A673 (cell line): ENCODE data around the gene ITPR1.

ENCODE experiments used
- EZH2 ChIP-seq: fragments of 200-600 bp; sonication (generic); IDR thresholded peaks from 2 replicates; pipeline ENCODE4 v1.6.1; 2017; ENCODE audit warnings: borderline replicate concordance, low read depth, mild to moderate bottlenecking, mixed read lengths, antibody characterized with exemption, low read length; ENCODE audit not compliant: poor library complexity, severe bottlenecking
- TF ChIP-seq, protein P1 (sequence below): fragments of 300-800, 200-600 bp; sonication (generic); conservative IDR thresholded peaks from 2 replicates; pipeline ENCODE4 v1.5.1; 2017; ENCODE audit warnings: low read depth, mild to moderate bottlenecking, antibody characterized with exemption, low read length, moderate library complexity, mixed read lengths

DNA sequence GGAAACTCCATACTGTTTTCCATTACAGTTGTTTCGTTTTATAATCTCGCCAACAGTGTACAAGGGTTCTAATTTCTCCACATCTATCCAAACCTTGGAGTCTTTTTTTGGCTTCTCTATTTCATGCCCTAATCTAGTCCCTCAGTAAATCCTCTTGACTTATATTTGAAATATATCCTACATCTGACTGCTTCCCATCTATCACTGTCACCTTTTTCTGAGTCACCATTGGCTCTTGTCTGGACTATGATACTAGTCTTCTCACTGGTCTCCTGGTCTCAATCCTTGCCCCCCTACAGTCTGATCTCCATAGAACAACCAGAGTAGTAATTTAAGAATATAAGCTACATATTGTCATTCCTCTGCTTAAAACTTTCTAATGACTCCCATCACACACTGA lies 80.0 kb downstream of the ITPR1 start:
- TF ChIP-seq, protein P1, sequence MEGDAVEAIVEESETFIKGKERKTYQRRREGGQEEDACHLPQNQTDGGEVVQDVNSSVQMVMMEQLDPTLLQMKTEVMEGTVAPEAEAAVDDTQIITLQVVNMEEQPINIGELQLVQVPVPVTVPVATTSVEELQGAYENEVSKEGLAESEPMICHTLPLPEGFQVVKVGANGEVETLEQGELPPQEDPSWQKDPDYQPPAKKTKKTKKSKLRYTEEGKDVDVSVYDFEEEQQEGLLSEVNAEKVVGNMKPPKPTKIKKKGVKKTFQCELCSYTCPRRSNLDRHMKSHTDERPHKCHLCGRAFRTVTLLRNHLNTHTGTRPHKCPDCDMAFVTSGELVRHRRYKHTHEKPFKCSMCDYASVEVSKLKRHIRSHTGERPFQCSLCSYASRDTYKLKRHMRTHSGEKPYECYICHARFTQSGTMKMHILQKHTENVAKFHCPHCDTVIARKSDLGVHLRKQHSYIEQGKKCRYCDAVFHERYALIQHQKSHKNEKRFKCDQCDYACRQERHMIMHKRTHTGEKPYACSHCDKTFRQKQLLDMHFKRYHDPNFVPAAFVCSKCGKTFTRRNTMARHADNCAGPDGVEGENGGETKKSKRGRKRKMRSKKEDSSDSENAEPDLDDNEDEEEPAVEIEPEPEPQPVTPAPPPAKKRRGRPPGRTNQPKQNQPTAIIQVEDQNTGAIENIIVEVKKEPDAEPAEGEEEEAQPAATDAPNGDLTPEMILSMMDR, result no peak
- TF ChIP-seq EZH2, result no peak
